HG02571 (cell line): Measurements from ENCODE around the gene CLPTM1L.
"Not testable (repeated sequence)": the region's sequence is repeated elsewhere in the genome, so short reads cannot be mapped to it uniquely, and the experiment has no call there.

Experiments used
- ATAC-seq: cut with Tn5 transposase; IDR thresholded peaks from one replicate; pipeline ENCODE4 v1.9.1; 2021; ENCODE audit warnings: mild to moderate bottlenecking, moderate library complexity; ENCODE audit not compliant: unreplicated experiment

CLPTM1L gene

DNA sequence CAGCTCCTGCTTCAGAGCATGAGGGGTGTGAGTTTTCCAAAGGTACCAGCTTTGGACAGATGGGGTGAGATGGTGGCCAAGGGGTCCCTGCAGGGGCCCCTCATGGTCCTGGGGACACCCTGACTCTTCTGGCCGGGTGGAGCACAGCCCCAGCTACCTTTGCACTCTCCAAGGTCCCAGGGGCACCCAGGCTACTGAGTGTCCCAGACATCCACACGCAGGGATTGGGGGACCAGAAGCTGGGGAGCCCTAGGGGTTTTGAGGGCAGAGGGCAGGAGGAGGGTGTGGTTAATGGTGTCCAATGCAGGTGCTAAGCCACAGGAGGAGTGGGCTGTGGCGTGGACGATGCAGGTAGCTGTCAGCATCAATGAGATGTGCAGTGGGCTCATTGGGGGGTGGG is 16.0 kb upstream of the CLPTM1L start:
- ATAC-seq: no peak

- not testable (repeated sequence) for ATAC-seq
These were observed 15.5 kb upstream of the CLPTM1L start for GRCh38 chr5:1360367-1360766.

DNA sequence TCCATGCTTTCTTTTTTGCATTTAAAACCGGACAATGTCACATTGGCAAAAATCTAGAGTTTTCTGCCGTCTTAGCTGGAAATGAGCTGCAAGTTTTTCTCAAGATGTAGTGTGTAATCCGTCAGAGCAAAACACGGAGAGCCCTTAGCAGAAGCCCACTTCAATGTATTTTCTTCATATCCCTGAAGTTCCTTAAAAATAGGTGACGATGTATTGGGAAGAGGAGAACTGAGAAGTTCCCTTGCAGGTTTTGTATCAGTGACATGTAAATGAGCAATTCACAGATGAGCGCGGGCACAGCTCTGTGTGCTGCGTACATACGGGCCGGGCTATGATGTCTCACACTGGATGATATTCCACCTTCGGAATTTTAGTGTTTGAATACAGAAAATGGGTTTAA is 14.8 kb upstream of the CLPTM1L start:
- ATAC-seq: no peak

- ATAC-seq: no peak
These were observed 14.2 kb upstream of the CLPTM1L start for GRCh38 chr5:1359031-1359645.

- no peak for ATAC-seq
These were observed 13.8 kb upstream of the CLPTM1L start for GRCh38 chr5:1358726-1359025.

DNA sequence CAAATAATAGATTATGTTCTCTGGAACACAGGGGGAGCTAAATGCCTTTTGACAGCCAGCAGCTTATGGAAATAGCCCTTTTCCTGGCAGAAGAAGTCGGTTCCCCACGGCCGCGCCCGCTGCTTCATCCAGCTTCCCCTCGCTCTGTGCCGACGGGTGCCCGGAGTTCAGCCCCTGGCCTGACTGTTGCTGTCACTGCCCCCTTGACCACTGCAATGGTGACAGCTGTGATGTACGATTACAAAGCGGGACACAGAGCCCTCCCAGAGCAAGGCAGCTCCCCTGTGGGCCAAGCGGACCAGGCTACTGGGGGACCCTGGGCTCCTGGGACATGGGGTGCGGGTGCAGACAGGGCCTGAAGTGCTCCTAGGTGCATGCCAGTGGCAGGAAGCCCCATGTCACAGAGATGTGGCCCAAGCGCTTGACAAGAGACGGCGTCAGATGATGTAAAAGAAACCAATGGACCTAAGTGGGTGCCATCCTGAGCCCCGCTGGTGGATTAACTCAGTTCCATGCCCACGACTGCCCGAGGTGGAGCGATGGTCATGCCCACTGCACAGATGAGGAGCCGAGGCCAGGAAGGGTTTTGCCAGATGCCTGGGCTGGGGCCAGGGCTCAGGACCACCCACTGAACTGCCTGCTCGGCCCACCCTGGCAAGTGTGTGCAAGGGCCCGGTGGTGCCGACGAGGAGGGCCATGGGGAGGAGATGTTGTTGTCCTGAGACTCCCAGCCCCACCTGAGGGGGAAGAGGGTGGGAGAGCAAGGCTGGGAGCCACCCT is 13.2 kb upstream of the CLPTM1L start:
- ATAC-seq: no peak

DNA sequence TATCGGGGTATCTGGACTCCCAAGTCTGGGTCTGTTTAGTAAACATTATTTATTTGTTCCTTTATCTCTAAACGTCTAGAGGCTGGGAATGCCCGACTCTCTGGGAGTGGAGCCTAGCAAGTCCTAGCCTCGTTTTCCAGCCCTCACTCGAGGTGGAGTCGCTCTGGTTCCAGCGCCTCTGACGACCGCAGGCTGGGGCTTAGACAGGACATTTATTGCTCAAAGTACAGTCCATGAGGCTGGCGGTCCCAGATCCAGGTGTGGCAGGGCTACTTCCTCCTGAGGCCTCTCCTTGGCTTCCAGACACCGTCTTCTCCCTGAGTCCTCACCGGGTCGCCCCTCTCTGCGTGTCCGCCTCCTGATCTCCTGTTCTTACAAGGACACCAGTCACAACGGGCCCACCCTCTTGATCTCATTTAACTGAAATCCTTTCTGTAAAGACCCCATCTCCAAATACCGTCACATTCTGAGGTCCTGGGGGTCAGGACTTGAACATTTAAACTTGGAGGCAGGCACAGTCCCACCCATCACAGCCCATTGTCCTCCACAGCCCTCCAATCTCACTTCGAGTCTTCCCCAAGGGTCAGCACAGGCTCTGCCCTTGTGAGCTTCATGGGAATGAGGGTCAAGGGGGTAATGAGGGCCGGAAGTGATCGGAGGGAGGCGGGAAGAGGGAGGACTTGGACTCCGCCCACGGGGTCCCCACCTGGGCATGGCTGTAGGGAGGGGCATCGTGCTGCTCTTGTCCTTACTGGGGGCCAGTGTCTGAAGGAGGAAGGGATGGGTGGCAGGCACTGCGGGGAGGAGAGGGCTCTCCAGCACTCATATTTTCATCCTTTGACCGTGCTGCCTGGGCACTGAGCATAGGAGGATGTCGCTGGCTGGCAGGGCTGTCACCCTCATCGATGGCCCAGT is 12.2 kb upstream of the CLPTM1L start:
- ATAC-seq: no peak

- ATAC-seq: no peak
These were observed 9.7 kb upstream of the CLPTM1L start for GRCh38 chr5:1354576-1354975.

GRCh38 chr5:1352231-1353219 is 7.6 kb upstream of the CLPTM1L start:
- ATAC-seq: no peak

DNA sequence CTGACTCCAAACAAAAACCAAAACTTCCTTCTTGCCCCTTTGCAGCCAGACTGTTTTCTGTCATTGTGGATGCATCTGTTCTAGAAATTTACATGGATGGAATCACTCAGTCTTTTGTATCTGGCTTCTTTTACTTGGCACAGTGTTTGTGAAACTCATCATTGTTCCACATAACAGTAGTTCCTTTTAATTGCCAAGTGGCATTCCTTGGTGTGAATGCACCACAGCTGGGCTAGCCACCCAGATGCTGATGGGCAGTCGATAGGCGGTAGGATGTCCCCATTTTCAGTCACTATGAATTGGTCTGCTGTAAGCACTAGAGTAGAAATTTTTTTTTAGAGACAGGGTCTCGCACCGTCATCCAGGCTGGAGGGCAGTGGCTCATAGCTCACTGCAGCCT is 6.3 kb upstream of the CLPTM1L start:
- ATAC-seq: no peak

GRCh38 chr5:1349246-1349645 is 4.3 kb upstream of the CLPTM1L start:
- ATAC-seq: no peak

- ATAC-seq: no peak
These were observed 4.0 kb upstream of the CLPTM1L start for GRCh38 chr5:1348986-1349245.

GRCh38 chr5:1347571-1347970 is 2.7 kb upstream of the CLPTM1L start:
- no peak for ATAC-seq

- no peak for ATAC-seq
These were observed 1.9 kb upstream of the CLPTM1L start for GRCh38 chr5:1346627-1347440.

DNA sequence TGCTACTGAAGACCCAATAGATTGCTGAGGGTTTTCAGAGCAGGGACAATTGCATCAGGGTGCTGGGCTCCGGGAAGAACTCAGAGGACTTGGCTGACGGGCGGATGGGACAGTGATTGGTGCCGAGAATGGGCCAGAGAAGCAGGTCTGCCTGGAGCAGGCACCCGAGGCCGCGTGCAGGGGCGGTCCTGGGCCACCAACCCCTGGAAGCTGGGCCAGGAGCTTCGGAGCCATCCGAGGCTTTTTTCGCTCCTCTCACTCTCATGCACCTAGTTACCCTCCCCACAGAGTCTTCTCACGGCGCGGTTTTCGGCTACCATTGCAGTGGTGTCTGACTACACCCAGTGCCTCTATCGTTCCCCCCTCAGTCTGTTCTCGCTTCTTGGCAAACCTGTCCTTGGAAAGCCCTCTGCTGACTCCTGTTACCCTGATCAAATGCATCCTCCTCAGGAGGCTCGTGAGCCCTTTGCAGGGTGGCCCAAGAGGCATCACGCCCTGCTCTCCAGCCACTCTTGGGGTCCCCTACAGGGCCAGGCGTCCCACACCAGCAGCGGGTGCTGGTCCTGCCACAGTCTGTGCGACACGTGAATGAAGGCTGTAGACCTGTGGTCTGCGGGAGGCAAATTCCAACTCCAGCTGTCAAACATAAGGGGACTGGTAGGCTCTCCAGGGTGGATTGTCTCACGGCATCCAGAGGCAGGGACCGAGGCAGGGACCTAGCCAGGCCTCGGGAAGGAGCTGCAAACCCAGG is 1.2 kb upstream of the CLPTM1L start:
- ATAC-seq: no peak

DNA sequence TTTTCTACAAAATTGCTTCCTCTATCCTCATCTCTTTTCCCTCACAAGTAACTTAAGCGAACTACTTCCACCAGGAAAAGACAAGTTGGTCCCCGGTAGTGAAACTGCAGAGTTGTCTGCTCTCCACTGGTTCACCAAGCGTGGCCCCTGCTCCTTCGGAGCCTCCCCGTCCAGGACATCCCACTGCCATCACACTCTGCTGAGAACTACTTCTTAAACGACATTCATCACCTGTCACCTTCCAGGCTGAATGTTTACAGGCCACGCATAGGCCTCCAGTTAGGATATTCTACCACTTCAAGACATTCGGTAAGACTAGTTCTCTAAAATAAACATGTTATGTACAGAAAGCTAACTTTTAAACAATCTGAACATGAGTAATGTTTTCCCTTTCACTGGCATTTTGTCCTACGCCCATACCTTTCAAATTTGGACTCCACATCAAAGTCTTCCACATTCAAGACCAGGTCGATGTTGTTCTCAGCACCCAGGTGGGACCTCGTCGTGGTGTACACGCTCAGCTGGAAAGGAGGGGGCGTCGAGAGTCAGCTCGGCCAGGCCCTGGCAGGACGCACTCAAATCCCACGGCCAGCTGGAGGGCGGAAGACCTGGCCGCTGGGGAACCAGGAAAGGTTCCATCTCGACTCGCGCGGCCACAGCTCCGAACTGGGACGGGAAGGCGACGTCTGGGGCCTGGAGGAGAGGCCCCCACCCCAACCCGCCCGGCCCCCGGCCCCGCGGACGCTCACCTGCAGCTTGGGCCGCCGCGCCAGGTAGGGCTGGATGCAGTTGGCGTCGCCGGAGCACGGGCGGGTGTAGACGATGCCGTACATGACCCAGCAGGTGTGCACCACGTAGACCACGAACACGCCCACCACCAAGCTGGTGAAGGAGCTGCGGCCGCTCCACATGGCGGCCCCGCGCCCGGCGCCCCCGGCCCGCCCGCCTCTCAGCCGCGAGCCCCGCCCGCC is 683 bp downstream of the CLPTM1L start:
- ATAC-seq: peak; percentile 21

DNA sequence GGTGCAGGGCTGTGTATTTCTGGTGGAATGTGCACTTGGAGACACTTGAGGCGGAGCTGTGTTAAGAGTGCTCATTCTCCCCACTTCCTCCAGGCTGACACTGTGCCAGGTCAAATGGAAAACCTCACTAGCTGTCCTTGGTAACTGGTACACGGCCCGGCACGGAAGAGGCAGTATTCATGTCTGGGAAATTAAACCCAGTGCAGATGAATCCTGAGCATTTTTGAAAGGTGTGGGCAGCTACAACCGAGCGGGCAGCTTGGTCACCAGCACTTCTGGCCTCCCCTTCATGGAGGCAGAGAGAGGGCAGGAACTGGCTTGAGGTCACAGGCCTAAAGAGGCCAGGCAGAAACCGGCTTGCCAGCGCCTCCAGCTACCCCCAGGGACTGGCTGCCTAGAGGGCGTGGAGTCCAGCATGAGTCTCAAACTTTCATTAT is 1.6 kb downstream of the CLPTM1L start:
- no peak for ATAC-seq

DNA sequence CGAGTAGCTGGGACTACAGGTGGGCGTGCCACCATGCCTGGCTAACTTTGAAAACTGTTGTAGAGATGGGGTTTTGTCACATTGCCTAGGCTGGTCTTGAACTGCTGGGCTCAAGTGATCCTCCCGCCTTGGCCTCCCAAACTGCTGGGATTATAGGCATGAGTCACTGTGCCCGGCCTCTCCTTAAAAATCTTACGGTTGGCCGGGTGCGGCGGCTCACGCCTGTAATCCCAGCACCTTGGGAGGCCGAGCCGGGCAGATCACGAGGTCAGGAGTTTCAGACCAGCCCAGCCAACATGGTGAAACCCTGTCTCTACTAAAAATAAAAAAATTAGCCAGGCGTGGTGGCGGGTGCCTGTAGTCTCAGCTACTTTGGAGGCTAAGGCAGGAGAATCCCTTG is 2.2 kb downstream of the CLPTM1L start:
- not testable (repeated sequence) for ATAC-seq
